ENCODE results near the gene AGER. TPM values are rescaled to one million over a fixed set of nuclear protein-coding genes. Genes with fewer than 3 reads are reported as not detected.
"Not testable (repeated sequence)": the region's sequence is repeated elsewhere in the genome, so short reads cannot be mapped to it uniquely, and the experiment has no call there.

Gene AGER
- total RNA-seq, 6 experiments from 2014 or later, result 0.81 to 3.4 (median 1.8) TPM

- Histone ChIP-seq H3K4me1 (peaks cover 0 to 6% (median 2%) of the 10 kb centered on the region in 4 donors), H3K36me3 (peaks cover 0 to 3% (median 0%) of the 10 kb centered on the region in 4 donors), H3K4me3 (peak overlapping the region; percentile 55 to 65 (median 64)), H3K27me3 (no peaks in the 10 kb centered on the region), H3K27ac (peak overlapping the region; percentile 86 to 96 (median 89)), H3K9me3 (no peaks in the 10 kb centered on the region)
- intact Hi-C loops (cut with DNase I), result no loop called here
- peak in 1 of 3 donors; percentile 52 for DNase-seq
- TF ChIP-seq CTCF (IDR thresholded peaks at IDR 0.05), result no peak
- TF ChIP-seq POLR2A (IDR thresholded peaks at IDR 0.05), result no peak
- WGBS (ENCODE audit: insufficient coverage, low coverage, low lambda C conversion rate, missing lambda C conversion rate), result 13% methylated on average over 6 of the region's 10 CpGs
- no peak for ATAC-seq
Observed at GRCh38 chr6:32189069-32189741, 5.2 kb upstream of the AGER start.

GRCh38 chr6:32188381-32189068, 4.5 kb upstream of the AGER start:
- Histone ChIP-seq H3K4me1 (peaks cover 0 to 6% (median 2%) of the 10 kb centered on the region in 4 donors), H3K27ac (peak overlapping the region; percentile 10 to 96 (median 86)), H3K27me3 (no peaks in the 10 kb centered on the region), H3K4me3 (peak overlapping the region; percentile 55 to 65 (median 64)), H3K9me3 (no peaks in the 10 kb centered on the region), H3K36me3 (peaks cover 0 to 3% (median 0%) of the 10 kb centered on the region in 4 donors)
- ATAC-seq (no peak), DNase-seq (no peak)
- 47% methylated on average over 8 of the region's 13 CpGs for WGBS (ENCODE audit: insufficient coverage, low coverage, low lambda C conversion rate, missing lambda C conversion rate)
- intact Hi-C loops (cut with DNase I), result no loop called here
- no peak for TF ChIP-seq POLR2A (IDR thresholded peaks at IDR 0.05)
- no peak for TF ChIP-seq CTCF (IDR thresholded peaks at IDR 0.05)

- H3K27ac ChIP-seq; H3K36me3 ChIP-seq; intact Hi-C loops (cut with DNase I); ATAC-seq; H3K4me1 ChIP-seq; DNase-seq; H3K9me3 ChIP-seq; H3K27me3 ChIP-seq; H3K4me3 ChIP-seq: not testable (repeated sequence)
- WGBS (ENCODE audit: insufficient coverage, low coverage, low lambda C conversion rate, missing lambda C conversion rate), result 82% methylated on average over 7 of the region's 18 CpGs
Observed at GRCh38 chr6:32187725-32188380, 3.8 kb upstream of the AGER start.

GRCh38 chr6:32187009-32187709, 3.1 kb upstream of the AGER start:
- Histone ChIP-seq H3K9me3 (no peaks in the 10 kb centered on the region), H3K36me3 (peaks cover 0 to 3% (median 0%) of the 10 kb centered on the region in 4 donors), H3K27me3 (no peaks in the 10 kb centered on the region), H3K27ac (no peak overlapping the region), H3K4me1 (peaks cover 0 to 6% (median 2%) of the 10 kb centered on the region in 4 donors), H3K4me3 (no peak overlapping the region)
- WGBS (ENCODE audit: insufficient coverage, low coverage, low lambda C conversion rate, missing lambda C conversion rate), result 49% methylated on average over 6 of the region's 12 CpGs
- no peak for TF ChIP-seq POLR2A (IDR thresholded peaks at IDR 0.05)
- no peak for TF ChIP-seq CTCF (IDR thresholded peaks at IDR 0.05)
- DNase-seq (no peak), ATAC-seq (no peak)
- intact Hi-C loops (cut with DNase I), result no loop called here

GRCh38 chr6:32186151-32186840, 2.2 kb upstream of the AGER start:
- H3K36me3 ChIP-seq; ATAC-seq; intact Hi-C loops (cut with DNase I); H3K4me3 ChIP-seq; DNase-seq; H3K4me1 ChIP-seq; H3K9me3 ChIP-seq; H3K27me3 ChIP-seq: not testable (repeated sequence)
- H3K27ac ChIP-seq, result peak overlapping the region in 1 of 3 donors; percentile 28
- WGBS (ENCODE audit: insufficient coverage, low coverage, low lambda C conversion rate, missing lambda C conversion rate), result 63% methylated on average over 7 of the region's 10 CpGs

- H3K27me3 ChIP-seq; H3K36me3 ChIP-seq; H3K4me1 ChIP-seq; H3K4me3 ChIP-seq; H3K9me3 ChIP-seq; intact Hi-C loops (cut with DNase I): not testable (repeated sequence)
- peak overlapping the region in 1 of 3 donors; percentile 28 for H3K27ac ChIP-seq
- WGBS (ENCODE audit: insufficient coverage, low coverage, low lambda C conversion rate, missing lambda C conversion rate), result 29% methylated on average over 10 of the region's 11 CpGs
- ATAC-seq (peak; percentile 30 to 63 (median 50)), DNase-seq (peak in 2 of 3 donors; percentile 75)
Observed at GRCh38 chr6:32185681-32186131, 1.7 kb upstream of the AGER start.
